ENCODE measurements around the gene RCBTB1.

The RCBTB1 gene

DNA sequence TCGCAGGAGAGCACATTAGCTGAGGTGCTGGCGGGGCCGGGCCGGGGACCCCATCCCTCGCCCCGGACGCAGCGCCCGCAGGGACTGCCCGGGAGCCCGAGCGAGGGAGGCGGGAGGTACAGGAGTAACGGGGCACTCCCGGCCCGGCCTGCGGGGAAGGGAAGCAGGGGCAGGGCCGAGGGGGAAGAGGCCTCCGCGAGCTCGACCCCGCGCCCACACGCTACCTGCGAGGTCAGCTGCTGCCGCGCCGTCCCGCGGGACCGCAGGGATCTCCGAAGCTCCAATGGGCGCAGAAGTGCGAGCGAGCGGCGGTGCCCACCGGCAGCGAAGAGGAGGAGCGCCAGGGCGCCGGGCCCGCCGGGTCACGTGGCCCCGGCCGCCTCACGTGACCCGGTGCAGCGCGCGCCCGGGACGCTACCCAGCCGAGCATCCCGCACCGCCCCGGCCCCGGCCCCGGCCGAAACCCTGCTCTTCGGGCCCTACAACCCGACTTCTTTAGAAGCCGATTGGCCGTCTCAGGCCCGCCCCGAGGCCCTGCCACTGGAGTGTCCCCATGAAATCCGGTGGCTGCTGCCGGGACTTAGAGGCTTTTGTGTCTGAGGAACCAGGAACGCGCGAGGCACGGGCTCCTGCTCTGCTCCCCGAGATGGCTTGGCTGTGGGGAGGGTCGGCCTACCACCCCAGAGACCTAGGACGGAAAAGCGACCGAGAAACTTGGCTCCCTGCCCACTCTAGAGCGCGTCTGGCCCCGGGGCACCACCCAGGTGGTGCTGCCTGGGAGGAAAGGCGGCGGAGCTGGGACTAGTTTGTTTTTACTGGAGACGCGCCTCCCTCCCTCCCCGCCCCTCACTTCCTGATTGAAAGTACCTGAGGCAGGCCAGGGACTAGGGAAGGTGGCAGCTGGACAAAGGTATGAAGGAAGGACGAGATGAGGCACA lies at the start of gene RCBTB1 (continued):
- TF ChIP-seq, protein P1, sequence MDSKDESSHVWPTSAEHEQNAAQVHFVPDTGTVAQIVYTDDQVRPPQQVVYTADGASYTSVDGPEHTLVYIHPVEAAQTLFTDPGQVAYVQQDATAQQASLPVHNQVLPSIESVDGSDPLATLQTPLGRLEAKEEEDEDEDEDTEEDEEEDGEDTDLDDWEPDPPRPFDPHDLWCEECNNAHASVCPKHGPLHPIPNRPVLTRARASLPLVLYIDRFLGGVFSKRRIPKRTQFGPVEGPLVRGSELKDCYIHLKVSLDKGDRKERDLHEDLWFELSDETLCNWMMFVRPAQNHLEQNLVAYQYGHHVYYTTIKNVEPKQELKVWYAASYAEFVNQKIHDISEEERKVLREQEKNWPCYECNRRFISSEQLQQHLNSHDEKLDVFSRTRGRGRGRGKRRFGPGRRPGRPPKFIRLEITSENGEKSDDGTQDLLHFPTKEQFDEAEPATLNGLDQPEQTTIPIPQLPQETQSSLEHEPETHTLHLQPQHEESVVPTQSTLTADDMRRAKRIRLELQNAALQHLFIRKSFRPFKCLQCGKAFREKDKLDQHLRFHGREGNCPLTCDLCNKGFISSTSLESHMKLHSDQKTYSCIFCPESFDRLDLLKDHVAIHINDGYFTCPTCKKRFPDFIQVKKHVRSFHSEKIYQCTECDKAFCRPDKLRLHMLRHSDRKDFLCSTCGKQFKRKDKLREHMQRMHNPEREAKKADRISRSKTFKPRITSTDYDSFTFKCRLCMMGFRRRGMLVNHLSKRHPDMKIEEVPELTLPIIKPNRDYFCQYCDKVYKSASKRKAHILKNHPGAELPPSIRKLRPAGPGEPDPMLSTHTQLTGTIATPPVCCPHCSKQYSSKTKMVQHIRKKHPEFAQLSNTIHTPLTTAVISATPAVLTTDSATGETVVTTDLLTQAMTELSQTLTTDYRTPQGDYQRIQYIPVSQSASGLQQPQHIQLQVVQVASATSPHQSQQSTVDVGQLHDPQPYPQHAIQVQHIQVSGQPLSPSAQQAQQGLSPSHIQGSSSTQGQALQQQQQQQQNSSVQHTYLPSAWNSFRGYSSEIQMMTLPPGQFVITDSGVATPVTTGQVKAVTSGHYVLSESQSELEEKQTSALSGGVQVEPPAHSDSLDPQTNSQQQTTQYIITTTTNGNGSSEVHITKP (tag by site-specific recombination; IDR thresholded peaks at IDR 0.05): peak; percentile 60
- TF ChIP-seq ZNF121 (tag by site-specific recombination; IDR thresholded peaks at IDR 0.05): no peak
- TF ChIP-seq, protein P2, sequence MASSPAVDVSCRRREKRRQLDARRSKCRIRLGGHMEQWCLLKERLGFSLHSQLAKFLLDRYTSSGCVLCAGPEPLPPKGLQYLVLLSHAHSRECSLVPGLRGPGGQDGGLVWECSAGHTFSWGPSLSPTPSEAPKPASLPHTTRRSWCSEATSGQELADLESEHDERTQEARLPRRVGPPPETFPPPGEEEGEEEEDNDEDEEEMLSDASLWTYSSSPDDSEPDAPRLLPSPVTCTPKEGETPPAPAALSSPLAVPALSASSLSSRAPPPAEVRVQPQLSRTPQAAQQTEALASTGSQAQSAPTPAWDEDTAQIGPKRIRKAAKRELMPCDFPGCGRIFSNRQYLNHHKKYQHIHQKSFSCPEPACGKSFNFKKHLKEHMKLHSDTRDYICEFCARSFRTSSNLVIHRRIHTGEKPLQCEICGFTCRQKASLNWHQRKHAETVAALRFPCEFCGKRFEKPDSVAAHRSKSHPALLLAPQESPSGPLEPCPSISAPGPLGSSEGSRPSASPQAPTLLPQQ (tag by site-specific recombination; IDR thresholded peaks at IDR 0.05): peak; percentile 78
- TF ChIP-seq ZNF473 (tag by site-specific recombination; IDR thresholded peaks at IDR 0.05): no peak
- TF ChIP-seq ZNF341 (tag by site-specific recombination; IDR thresholded peaks at IDR 0.05; ENCODE audit: low read depth): peak; percentile 71
- TF ChIP-seq ZNF654 (tag by site-specific recombination; IDR thresholded peaks at IDR 0.05; ENCODE audit: low read depth): no peak
- peak; percentile 46; the same call in 1 of the 2 replicates for TF ChIP-seq ZNF76 (tag by site-specific recombination; IDR thresholded peaks at IDR 0.05; ENCODE audit: borderline replicate concordance, low read depth)
- peak; percentile 58; the same call in 1 of the 2 replicates for TF ChIP-seq SP2 (tag by site-specific recombination; IDR thresholded peaks at IDR 0.05)
- peak; percentile 22 for TF ChIP-seq ZNF660 (tag by site-specific recombination; IDR thresholded peaks at IDR 0.05)
- TF ChIP-seq, protein P3, sequence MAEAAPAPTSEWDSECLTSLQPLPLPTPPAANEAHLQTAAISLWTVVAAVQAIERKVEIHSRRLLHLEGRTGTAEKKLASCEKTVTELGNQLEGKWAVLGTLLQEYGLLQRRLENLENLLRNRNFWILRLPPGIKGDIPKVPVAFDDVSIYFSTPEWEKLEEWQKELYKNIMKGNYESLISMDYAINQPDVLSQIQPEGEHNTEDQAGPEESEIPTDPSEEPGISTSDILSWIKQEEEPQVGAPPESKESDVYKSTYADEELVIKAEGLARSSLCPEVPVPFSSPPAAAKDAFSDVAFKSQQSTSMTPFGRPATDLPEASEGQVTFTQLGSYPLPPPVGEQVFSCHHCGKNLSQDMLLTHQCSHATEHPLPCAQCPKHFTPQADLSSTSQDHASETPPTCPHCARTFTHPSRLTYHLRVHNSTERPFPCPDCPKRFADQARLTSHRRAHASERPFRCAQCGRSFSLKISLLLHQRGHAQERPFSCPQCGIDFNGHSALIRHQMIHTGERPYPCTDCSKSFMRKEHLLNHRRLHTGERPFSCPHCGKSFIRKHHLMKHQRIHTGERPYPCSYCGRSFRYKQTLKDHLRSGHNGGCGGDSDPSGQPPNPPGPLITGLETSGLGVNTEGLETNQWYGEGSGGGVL (tag by site-specific recombination; IDR thresholded peaks at IDR 0.05): peak; percentile 31; the same call in 1 of the 2 replicates
- TF ChIP-seq ZNF248 (tag by site-specific recombination; IDR thresholded peaks at IDR 0.05): no peak
- TF ChIP-seq WT1 (tag by site-specific recombination; IDR thresholded peaks at IDR 0.05): peak; percentile 32
- 0 out of 2 replicates have a peak, but pooled peaks have one; percentile 37 for TF ChIP-seq YY1 (tag by site-specific recombination; IDR thresholded peaks at IDR 0.05)
- no peak for TF ChIP-seq ZNF350 (tag by site-specific recombination; IDR thresholded peaks at IDR 0.05)
- TF ChIP-seq ZBTB20 (tag by site-specific recombination; IDR thresholded peaks at IDR 0.05): peak; percentile 92
- TF ChIP-seq ZNF548 (tag by site-specific recombination; IDR thresholded peaks at IDR 0.05): no peak
- 0 out of 2 replicates have a peak, but pooled peaks have one; percentile 39 for TF ChIP-seq ZNF596 (tag by site-specific recombination; IDR thresholded peaks at IDR 0.05)
- TF ChIP-seq, protein P4, sequence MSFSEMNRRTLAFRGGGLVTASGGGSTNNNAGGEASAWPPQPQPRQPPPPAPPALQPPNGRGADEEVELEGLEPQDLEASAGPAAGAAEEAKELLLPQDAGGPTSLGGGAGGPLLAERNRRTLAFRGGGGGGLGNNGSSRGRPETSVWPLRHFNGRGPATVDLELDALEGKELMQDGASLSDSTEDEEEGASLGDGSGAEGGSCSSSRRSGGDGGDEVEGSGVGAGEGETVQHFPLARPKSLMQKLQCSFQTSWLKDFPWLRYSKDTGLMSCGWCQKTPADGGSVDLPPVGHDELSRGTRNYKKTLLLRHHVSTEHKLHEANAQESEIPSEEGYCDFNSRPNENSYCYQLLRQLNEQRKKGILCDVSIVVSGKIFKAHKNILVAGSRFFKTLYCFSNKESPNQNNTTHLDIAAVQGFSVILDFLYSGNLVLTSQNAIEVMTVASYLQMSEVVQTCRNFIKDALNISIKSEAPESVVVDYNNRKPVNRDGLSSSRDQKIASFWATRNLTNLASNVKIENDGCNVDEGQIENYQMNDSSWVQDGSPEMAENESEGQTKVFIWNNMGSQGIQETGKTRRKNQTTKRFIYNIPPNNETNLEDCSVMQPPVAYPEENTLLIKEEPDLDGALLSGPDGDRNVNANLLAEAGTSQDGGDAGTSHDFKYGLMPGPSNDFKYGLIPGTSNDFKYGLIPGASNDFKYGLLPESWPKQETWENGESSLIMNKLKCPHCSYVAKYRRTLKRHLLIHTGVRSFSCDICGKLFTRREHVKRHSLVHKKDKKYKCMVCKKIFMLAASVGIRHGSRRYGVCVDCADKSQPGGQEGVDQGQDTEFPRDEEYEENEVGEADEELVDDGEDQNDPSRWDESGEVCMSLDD (tag by site-specific recombination; IDR thresholded peaks at IDR 0.05): no peak
- TF ChIP-seq, protein P5, sequence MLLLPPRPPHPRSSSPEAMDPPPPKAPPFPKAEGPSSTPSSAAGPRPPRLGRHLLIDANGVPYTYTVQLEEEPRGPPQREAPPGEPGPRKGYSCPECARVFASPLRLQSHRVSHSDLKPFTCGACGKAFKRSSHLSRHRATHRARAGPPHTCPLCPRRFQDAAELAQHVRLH (tag by site-specific recombination; IDR thresholded peaks at IDR 0.05): no peak
- TF ChIP-seq ZBTB8A (tag by site-specific recombination; IDR thresholded peaks at IDR 0.05): peak; percentile 97
- TF ChIP-seq IKZF3 (tag by site-specific recombination; IDR thresholded peaks at IDR 0.05): 0 out of 2 replicates have a peak, but pooled peaks have one; percentile 24
- peak; percentile 73 for TF ChIP-seq ZIC2 (tag by site-specific recombination; IDR thresholded peaks at IDR 0.05)
- peak; percentile 40 for TF ChIP-seq SP7 (tag by site-specific recombination; IDR thresholded peaks at IDR 0.05)
- TF ChIP-seq GLIS1 (tag by site-specific recombination; IDR thresholded peaks at IDR 0.05): peak; percentile 67
- 0 out of 2 replicates have a peak, but pooled peaks have one; percentile 34 for TF ChIP-seq ZBTB48 (tag by site-specific recombination; IDR thresholded peaks at IDR 0.05)
- TF ChIP-seq ZNF426 (tag by site-specific recombination; IDR thresholded peaks at IDR 0.05): no peak
- no peak for TF ChIP-seq ZNF24 (tag by site-specific recombination; IDR thresholded peaks at IDR 0.05)
- no peak for TF ChIP-seq ZNF223 (tag by site-specific recombination; IDR thresholded peaks at IDR 0.05)
- TF ChIP-seq ZNF629 (tag by site-specific recombination; IDR thresholded peaks at IDR 0.05): no peak

Data from HEK293 (cell line).